Activated CD4-positive, alpha-beta memory T cell treated with anti-CD3 and anti-CD28 coated beads, Interleukin-2, amount 10 ng/mL, durations not matched to agents 7 days and 5 days (primary cell): ENCODE data around the gene HOXC13. TPM values are rescaled to one million over a fixed set of nuclear protein-coding genes. Genes with fewer than 3 reads are reported as not detected.

Source experiments
- CTCF ChIA-PET: fragments of 350-600 bp; sonication (Branson Sonifier 250); formaldehyde crosslinking; loops from one replicate; lab custom pipeline; 2021; ENCODE audit warnings: antibody characterized with exemption, inconsistent platforms; lab: Charles Lee
- POLR2A ChIA-PET: fragments of 350-600 bp; sonication (Branson Sonifier 250); formaldehyde crosslinking; loops from one replicate; lab custom pipeline; 2021; ENCODE audit warnings: antibody characterized with exemption; lab: Charles Lee
- DNase-seq: peaks from one replicate; pipeline ENCODE4 v3.0.0-alpha.2; 2020
- H3K27ac Mint-ChIP-seq: one replicate; pipeline ENCODE4 v1.8.0; 2021; ENCODE audit warnings: mild to moderate bottlenecking, mixed read lengths
- H3K27me3 Mint-ChIP-seq: one replicate; pipeline ENCODE4 v1.8.0; 2021; ENCODE audit warnings: mixed read lengths
- H3K36me3 Mint-ChIP-seq: one replicate; pipeline ENCODE4 v1.8.0; 2021; ENCODE audit warnings: low read depth, mixed read lengths
- H3K4me1 Mint-ChIP-seq: one replicate; pipeline ENCODE4 v1.8.0; 2021; ENCODE audit warnings: mixed read lengths
- H3K4me3 Mint-ChIP-seq: one replicate; pipeline ENCODE4 v1.8.0; 2021; ENCODE audit warnings: mild to moderate bottlenecking, mixed read lengths
- H3K9me3 Mint-ChIP-seq: one replicate; pipeline ENCODE4 v1.8.0; 2021; ENCODE audit warnings: mixed read lengths
- total RNA-seq, 2 experiments: library from RNA; stranded (reverse); gene quantifications; one replicate each; pipeline ENCODE4 v1.2.3, GENCODE V29; 2021

The HOXC13 gene, protein sequence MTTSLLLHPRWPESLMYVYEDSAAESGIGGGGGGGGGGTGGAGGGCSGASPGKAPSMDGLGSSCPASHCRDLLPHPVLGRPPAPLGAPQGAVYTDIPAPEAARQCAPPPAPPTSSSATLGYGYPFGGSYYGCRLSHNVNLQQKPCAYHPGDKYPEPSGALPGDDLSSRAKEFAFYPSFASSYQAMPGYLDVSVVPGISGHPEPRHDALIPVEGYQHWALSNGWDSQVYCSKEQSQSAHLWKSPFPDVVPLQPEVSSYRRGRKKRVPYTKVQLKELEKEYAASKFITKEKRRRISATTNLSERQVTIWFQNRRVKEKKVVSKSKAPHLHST
- not detected for total RNA-seq

DNA sequence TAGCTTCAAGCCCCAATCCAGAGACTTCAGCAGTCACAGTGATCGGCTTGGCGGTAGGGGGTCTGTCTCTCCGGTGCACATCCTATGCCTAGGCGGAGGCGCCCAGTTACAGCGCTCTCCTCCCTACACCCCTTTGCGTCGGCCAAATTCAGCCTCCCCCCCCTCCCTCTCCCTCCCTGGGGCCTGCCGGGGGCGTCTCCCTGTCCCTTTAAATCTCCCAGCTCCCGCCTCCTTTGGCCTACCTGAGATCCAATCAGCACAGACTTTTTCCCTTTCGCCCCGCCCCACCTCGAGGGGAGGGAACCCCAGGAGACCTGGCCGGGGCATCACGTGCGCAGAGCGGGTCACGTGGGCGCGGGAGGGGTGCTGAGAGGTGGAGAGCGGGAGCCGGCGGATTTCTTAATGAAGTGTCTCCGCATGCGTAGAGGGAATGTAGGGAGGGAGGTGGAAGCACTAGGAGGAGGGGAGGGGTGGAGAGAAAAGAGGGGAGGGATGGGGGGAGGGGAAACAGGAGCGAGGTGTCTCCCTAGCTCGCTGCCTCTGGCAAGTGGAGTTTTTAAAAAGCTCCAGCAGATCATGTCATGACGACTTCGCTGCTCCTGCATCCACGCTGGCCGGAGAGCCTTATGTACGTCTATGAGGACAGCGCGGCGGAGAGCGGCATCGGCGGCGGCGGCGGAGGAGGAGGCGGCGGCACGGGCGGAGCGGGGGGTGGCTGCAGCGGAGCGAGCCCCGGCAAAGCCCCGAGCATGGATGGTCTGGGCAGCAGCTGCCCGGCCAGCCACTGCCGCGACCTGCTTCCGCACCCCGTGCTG lies at the start of gene HOXC13:
Gene HOXC13 (plus strand): TSS at position 506 of the 815 bp plus-strand sequence. CDS start 76 bp downstream, at position 582.
- CTCF ChIA-PET, result no interaction called here
- H3K27ac Mint-ChIP-seq, result no peak within 1 kb of the TSS

DNA sequence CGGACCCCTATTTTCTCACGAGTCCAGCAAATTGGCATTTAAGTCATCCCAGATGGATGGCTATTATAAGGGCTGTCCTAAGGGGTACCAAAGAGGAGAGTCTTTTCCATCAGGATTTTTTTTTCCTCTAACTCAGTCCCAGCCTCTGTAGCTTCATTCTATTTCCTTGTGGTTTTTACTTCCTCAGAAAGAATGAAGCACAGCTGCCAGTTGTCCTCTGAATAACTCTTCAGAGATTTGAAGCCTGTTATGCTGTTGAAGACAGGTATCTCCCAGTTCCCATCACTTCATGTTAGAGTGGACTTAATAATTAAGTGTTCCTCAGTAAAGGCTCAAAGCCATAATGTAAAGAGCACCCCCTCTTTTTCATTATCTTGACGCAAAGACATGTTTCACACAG lies 48.5 kb upstream of the HOXC13 start:
- ChIA-PET POLR2A (no interaction called here), CTCF (no interaction called here)
- Mint-ChIP-seq H3K36me3 (no peaks in the 10 kb centered on the region), H3K4me3 (no peak overlapping the region), H3K27ac (no peak overlapping the region), H3K27me3 (peaks cover 46% of the 10 kb centered on the region), H3K9me3 (no peaks in the 10 kb centered on the region), H3K4me1 (no peaks in the 10 kb centered on the region)
- no peak for DNase-seq

More for the DNA sequence above, at the start of gene HOXC13:
- Mint-ChIP-seq H3K4me3 (no peak within 1 kb of the TSS), H3K4me1 (no peaks in the 10 kb centered on the region), H3K36me3 (no peaks in the 10 kb centered on the region), H3K27me3 (peaks cover 87% of the 10 kb centered on the region), H3K9me3 (no peaks in the 10 kb centered on the region)
- POLR2A ChIA-PET, result no interaction called here
- DNase-seq, result no peak

DNA sequence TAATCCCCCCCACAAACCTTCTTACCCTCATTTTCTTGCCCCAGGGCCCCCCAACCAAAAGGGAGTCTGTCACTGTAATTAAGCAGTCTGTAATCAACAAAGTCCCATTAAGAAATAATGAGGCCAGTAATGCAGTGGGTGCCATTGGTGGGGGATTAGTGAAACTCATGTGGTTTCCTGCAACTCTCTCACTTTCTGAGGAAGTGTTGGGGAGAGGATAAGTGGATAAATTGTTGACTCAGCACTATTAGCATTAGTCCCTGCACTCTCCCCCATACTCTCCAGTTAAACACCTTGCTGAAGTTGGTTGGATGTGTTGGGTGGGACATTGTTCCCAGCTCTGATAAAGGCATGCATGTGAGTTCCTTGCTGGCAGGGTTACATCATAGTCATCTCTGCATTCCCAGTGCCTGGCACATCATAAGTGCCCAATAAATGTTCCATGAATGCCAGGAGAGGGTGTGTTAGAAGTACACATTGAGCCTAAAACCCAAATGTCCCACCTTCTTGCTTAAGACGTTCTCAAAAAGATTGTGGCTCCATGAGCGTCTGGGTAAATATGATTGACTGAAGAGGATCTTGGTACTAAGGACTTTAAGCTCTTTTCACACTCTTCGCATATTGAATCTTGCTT lies 45.8 kb upstream of the HOXC13 start:
- Mint-ChIP-seq H3K4me3 (no peak overlapping the region), H3K36me3 (no peaks in the 10 kb centered on the region), H3K9me3 (no peaks in the 10 kb centered on the region), H3K27me3 (peaks cover 40% of the 10 kb centered on the region), H3K4me1 (no peaks in the 10 kb centered on the region), H3K27ac (no peak overlapping the region)
- POLR2A ChIA-PET, result no interaction called here
- CTCF ChIA-PET, result no interaction called here
- no peak for DNase-seq

DNA sequence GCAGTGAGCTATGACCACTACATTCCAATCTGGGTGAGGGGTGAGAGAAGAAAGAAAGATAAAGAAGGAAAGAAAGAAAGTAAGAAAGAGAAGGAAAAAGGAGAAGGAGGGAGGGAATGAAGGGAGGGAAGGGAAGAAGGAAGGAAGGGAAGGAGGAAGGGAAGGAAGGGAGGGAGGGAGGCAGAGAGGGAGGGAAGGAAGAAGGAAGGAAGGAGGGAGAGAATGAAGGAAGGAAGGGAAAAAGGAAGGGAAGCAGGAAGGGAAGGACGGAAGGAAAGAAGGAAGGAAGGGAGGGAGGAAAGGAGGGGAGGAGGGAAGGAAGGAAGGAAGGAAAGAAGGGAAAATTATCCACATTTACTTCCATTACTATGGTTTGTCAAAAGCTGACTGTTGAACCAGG lies 39.4 kb upstream of the HOXC13 start:
- Mint-ChIP-seq H3K27ac (no peak overlapping the region), H3K9me3 (no peaks in the 10 kb centered on the region), H3K36me3 (no peaks in the 10 kb centered on the region), H3K27me3 (peaks cover 45% of the 10 kb centered on the region), H3K4me1 (no peaks in the 10 kb centered on the region), H3K4me3 (no peak overlapping the region)
- ChIA-PET POLR2A (no interaction called here), CTCF (no interaction called here)
- no peak for DNase-seq

DNA sequence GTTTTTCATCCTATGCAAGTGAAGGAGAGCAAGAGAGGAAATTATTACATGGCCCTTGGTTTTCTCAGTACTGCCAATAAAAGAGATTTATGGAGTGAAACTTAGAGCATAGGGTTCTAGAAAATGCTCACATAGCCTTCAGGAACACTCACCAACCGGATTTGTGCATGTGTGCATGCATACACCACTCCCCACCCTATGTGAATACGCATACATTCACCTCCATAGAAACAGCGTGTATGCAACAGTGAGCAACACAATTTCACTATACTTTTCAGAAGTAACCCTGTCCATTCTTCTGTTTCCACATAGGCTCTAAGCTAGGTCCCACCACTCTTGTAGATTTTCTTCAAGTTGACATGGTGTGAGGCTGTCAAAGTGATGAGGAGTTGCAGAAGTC lies 31.5 kb upstream of the HOXC13 start:
- H3K27ac Mint-ChIP-seq, result no peak overlapping the region
- DNase-seq, result no peak
- ChIA-PET CTCF (no interaction called here), POLR2A (no interaction called here)
- H3K36me3 Mint-ChIP-seq, result no peaks in the 10 kb centered on the region
- H3K4me1 Mint-ChIP-seq, result no peaks in the 10 kb centered on the region
- H3K27me3 Mint-ChIP-seq, result peaks cover 21% of the 10 kb centered on the region
- no peak overlapping the region for H3K4me3 Mint-ChIP-seq
- no peaks in the 10 kb centered on the region for H3K9me3 Mint-ChIP-seq

DNA sequence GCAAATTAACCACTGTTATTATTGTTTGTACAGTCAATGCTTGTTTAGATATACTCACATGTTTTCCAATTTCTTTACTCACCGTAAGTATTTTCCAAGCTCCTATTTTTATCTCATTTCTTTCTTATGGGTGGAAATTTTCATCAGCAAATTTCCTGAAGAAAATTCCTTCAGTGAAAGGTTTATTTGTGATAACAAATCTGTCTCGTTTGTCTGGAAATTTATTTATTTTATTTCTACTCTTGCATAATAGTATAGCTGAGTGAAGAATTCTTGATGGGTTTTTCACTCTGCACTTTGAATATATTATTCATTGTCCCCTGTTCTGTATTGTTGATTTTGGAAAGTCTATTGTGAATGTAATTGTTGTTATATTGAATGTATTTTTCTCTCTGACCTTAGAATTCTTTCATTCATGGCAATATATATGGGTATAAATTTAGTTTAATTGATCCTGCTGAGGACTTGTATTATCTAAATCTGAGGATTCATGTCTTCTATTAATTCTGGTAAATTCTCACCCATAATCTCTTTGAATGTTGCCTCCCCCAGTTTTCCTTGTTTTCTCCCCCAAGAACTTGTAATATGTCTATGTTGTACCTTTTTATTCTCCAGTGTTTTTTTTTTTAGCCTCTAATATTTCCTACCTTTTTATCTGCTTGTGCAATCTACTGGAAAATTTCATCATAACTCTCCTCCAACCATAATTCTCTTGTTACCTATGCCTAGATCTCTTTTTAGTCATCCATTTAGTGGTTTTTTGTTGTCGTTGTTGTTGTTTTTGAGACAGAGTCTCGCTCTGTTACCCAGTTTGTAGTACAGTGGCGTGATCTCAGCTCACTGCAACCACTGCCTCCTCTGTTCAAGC lies 21.6 kb upstream of the HOXC13 start:
- Mint-ChIP-seq H3K9me3 (no peaks in the 10 kb centered on the region), H3K36me3 (no peaks in the 10 kb centered on the region), H3K27ac (no peak overlapping the region), H3K27me3 (peaks cover 56% of the 10 kb centered on the region), H3K4me1 (no peaks in the 10 kb centered on the region), H3K4me3 (no peak overlapping the region)
- ChIA-PET POLR2A (no interaction called here), CTCF (no interaction called here)
- no peak for DNase-seq

DNA sequence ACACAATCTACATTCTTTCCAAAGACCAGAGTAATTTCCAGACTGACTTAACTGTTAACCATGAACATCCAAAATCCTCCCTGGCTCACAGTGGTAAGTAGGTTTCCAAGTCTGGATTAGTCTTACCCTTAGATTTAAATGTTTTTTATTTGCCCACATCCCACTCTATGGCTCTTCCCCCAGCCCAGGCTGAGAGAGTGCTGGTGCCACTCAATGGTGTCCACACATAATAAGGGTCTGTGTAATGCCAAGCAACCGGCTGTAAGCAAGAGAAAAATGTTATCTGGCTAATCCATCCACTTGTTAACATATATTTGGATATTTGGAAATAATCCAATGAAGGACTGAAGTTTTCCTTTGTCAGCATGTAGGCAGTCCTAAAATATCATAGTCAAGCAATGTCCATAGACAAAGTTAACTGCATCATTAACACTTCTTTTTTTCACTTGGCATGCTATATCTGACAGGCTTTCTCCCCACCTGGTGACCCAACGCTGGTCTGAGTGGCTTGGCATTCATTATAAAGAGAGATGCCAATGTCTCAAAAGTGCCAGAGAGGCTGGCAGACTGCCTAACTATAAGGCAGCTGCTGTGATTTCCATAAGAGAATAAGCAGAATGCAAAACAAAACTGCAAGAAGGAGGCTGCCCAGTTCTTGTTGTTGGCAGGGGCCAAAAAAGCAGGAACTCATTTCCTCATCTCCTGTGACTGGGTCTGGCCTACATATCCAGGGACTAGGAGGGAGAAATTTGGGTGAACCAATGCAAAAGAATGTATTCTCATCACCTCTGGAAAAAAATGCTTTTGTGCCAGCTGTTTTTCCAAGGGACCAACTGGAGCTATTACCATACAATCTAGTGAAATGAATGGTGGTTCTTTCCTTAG lies 13.9 kb upstream of the HOXC13 start:
- ChIA-PET CTCF (interaction anchor here (0.7 kb wide), 1 partner anchor 178 kb away, joined by 3 read pairs; no protein-coding TSS in a partner anchor), POLR2A (no interaction called here)
- Mint-ChIP-seq H3K36me3 (no peaks in the 10 kb centered on the region), H3K27ac (no peak overlapping the region), H3K27me3 (peaks cover 88% of the 10 kb centered on the region), H3K9me3 (no peaks in the 10 kb centered on the region), H3K4me3 (no peak overlapping the region), H3K4me1 (no peaks in the 10 kb centered on the region)
- no peak for DNase-seq

DNA sequence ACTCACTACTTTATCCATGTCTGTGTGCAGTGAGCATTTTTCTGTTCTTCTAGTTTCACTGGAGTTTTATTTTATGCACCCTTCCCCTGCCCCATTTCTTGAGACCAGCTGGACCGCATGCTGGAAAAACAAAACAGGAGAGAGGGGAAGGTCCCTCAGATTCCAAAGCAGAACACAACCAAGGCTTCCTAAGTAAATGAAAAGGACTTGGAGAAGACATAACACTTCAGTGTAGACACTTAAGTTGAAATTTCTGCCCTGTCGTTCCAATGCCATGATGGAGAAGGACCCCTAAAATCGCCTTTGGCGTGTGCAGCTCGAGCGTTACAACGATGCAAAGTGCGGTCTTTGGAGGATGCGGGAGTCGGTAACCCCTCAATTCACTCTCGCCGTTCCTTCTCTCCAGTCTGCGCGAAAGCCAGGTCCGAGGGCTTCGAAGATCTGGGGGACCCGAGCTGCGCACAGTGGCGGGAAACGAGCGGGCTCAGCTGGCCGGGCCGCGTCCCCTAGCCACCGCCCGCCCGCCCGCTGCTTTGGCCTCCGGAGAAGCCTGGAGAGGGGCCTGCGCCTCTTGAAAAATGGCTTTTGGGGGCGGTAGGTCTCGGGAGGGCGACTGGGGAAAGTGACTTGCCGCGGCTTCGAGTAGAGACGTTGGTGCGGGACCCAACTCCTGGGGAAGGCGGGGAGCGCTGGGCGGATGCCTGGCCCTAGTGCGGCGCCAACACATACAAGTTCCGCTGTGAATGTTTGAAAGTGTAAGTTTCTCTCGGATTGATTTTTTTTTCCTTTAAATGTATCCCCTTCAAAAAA lies 11.2 kb upstream of the HOXC13 start:
- no peak for DNase-seq
- H3K4me3 Mint-ChIP-seq, result no peak overlapping the region
- no peaks in the 10 kb centered on the region for H3K9me3 Mint-ChIP-seq
- H3K27ac Mint-ChIP-seq, result no peak overlapping the region
- H3K27me3 Mint-ChIP-seq, result peaks cover 93% of the 10 kb centered on the region
- ChIA-PET POLR2A (no interaction called here), CTCF (no interaction called here)
- H3K36me3 Mint-ChIP-seq, result no peaks in the 10 kb centered on the region
- H3K4me1 Mint-ChIP-seq, result no peaks in the 10 kb centered on the region

DNA sequence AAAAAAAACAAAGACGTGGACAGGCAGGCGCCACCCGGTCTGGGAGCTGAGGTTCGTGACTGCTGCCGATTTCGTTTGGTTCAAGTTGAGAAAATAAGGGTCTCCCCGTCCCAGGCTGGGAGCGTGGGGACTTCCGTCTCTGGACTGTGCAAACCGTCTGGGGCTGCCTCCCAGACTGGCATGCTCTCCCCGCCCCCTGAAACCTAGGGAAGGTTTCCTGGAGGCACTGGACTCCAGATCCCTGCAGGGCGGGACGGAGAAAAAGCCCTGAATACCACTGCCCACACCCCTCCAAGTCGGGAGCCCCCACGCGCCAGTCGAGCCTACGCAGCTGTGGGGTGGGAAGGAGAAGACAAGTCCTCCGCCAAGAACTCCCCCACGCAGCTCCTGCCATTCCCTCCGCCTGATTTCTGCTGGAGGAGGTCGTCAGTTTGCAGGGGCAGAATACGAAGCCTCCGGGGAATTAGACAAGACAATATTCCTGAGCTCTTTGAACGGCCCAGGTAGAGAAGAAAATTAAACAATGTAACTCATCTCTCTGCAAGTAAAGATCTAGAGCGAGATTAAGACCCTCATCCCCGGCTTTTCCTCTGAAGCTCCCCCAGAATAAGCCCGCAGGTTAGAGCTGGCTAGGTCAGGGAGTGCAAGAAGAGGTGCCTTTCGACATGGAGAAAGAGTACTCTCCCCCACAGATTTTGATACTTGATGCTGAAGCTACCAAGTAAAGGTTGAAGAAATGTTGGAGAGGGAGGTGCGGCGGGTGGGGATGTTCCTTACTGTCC lies 10.4 kb upstream of the HOXC13 start:
- H3K27ac Mint-ChIP-seq, result no peak overlapping the region

DNA sequence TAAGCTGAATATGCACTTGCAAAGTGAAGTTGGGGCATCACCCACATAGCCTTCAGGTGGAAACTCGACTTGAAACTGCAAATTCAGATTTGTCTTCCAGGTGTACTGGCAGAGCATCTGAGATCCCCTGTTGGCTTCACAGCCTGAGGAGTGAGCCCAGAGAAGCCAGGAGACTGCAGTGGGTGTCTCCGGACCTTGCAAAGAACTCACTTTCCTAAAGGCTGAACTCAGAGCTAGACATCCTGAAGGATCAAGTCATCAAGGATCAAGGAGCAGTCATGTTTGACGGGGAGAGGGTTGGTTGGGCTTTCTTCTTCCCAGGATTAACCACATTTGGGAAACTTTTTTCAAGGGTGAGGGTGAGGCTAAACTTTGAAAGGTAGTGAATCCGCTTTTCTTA lies 9.1 kb upstream of the HOXC13 start:
- Mint-ChIP-seq H3K36me3 (no peaks in the 10 kb centered on the region), H3K27me3 (peaks cover 95% of the 10 kb centered on the region), H3K9me3 (no peaks in the 10 kb centered on the region), H3K27ac (no peak overlapping the region), H3K4me1 (no peaks in the 10 kb centered on the region), H3K4me3 (no peak overlapping the region)
- ChIA-PET CTCF (no interaction called here), POLR2A (no interaction called here)
- no peak for DNase-seq

More for the DNA sequence above, 10.4 kb upstream of the HOXC13 start:
- Mint-ChIP-seq H3K27me3 (peaks cover 93% of the 10 kb centered on the region), H3K4me3 (no peak overlapping the region), H3K36me3 (no peaks in the 10 kb centered on the region), H3K9me3 (no peaks in the 10 kb centered on the region), H3K4me1 (no peaks in the 10 kb centered on the region)
- no peak for DNase-seq
- CTCF ChIA-PET, result no interaction called here
- POLR2A ChIA-PET, result no interaction called here
